HG03342 (cell line): ENCODE data around the gene ZNF76.

Source experiments
- ATAC-seq: cut with Tn5 transposase; IDR thresholded peaks from one replicate; pipeline ENCODE4 v1.9.1; 2021; ENCODE audit warnings: mild to moderate bottlenecking, moderate library complexity; ENCODE audit not compliant: unreplicated experiment

Gene ZNF76

DNA sequence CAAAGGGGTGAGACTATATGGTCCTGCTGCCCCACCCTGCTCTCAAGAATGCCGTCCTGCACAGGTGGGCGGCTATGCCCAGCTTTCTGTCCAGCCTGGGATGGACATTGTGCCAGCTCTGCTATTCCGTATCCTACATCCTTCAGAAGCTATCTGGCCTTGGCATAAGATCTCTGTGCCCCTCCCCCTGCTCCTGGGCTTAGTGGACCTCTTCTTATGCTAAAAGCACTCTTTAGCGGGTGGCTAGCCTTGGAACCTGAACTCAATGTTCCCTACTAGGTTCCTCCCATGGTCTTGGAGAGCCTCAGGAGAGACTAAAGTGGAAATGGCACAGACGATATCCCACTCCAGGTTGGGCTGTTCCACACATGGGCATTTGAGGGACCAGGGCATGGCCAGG, 23.3 kb upstream of the ZNF76 start:
- no peak for ATAC-seq

DNA sequence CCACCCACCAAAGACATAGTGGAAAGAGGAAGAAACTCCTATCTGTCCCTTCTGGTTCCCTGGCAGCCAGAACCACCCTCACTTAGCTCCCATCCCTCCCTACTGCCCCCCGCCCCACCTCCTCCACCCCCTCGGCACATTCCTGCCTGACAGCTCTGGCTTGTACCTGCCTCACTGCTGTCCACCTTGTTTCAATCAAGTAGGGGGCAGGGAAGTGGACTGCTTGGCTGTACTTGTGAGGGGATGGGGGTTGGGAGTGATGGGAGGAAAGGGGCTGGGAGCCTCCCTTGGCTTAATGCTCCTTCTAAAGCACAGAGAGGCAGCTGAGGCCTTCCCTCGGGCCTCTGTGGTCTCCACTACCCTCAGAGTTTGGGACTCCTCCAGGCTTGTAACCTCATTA, 22.1 kb upstream of the ZNF76 start:
- ATAC-seq = no peak

DNA sequence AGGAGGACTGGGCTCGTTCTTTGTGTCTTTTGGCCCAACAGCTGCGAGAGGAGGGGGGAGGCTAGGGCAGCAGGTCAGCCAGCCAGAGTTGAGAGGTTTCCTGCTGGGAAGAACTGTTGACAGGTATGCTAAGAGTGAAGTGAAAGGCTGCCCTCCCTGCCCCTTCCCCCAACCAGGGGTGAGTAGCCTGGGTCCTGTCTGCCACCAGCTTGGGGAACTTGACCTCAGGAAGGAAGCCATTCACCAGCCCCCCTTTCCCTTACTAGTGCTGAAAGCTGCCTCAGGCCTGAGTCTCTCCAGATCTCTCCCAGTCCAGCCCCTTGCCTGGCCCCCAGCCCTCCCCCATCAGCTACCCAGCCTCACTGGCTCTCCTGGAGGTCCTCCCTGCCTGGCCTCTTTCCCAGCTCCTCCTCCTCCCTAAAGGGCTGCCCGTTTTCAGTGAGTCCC, 20.7 kb upstream of the ZNF76 start:
- no peak for ATAC-seq

DNA sequence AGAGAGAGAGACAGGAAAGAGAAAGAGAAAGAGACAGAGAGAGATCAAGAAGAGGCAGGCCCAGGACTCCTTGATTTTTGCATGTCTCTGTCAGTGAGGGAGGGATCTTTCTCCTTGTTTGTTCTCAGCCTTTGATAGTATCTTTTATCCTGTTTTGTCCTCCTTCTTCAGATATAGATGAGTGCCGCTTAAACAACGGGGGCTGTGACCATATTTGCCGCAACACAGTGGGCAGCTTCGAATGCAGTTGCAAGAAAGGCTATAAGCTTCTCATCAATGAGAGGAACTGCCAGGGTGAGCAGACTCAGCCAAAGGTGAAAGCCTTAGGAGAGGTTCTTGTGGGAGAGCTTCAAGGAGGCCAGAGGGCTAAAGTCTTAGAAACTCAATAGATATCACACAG, 20.0 kb upstream of the ZNF76 start:
- ATAC-seq = no peak

DNA sequence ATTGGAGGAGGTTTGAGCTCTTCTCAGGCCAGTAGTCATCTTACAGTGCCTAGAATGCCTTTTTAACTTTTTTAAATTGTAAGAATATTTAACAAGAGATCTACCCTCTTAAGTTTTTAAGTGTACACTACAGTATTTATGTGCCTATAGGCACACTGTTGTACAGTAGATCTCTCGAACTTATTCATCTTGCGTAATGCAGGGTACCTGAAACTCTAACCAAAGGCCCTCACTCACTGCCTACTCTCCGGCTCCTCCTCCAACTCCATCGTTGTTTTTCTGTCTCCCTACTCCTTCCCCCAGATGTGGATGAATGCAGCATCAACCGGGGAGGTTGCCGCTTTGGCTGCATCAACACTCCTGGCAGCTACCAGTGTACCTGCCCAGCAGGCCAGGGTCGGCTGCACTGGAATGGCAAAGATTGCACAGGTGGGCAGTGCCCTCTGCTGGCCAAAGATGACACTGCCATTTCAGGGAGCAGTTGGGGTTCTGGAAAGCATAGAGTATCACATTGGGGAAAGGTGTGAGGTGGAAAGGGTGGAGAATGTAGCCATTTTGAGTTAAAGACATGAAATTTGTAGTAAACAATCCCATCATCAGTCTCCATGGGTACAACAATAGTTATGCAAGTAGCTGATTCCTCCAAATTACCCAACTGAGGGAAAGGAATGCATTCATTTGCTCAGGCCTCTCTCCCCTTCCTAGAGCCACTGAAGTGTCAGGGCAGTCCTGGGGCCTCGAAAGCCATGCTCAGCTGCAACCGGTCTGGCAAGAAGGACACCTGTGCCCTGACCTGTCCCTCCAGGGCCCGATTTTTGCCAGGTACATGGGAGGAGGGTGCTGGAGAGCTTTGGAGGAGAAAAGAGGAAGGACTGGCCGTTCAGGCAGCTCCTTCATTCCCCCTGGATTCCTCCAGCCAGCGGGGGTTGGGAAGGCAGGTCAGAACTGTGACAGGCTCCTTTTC, 18.4 kb upstream of the ZNF76 start:
- ATAC-seq = no peak

DNA sequence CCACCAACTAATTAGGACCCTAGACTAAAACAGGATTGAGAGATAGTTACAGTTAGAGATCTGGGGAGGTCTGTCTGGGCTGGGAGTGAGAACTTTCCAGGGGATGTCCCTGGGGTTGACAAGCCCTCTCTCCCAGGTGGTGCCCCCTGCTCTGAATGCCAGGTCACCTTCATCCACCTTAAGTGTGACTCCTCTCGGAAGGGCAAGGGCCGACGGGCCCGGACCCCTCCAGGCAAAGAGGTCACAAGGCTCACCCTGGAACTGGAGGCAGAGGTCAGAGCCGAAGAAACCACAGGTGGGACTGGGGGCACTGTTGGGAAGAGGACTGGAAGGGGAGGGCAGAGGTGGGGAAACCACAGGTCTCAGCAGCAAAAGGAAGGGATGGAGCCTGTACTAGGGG, 17.0 kb upstream of the ZNF76 start:
- ATAC-seq = no peak

DNA sequence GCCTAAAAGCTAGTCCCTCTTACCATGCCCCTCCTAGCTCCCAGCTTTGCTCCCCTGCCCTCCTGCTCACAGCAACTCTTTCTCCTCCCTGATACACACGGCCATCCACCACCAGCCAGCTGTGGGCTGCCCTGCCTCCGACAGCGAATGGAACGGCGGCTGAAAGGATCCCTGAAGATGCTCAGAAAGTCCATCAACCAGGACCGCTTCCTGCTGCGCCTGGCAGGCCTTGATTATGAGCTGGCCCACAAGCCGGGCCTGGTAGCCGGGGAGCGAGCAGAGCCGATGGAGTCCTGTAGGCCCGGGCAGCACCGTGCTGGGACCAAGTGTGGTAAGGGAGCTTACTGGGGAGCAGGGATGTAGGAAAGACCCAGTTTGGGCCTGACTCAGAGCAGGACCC, 16.6 kb upstream of the ZNF76 start:
- no peak for ATAC-seq

DNA sequence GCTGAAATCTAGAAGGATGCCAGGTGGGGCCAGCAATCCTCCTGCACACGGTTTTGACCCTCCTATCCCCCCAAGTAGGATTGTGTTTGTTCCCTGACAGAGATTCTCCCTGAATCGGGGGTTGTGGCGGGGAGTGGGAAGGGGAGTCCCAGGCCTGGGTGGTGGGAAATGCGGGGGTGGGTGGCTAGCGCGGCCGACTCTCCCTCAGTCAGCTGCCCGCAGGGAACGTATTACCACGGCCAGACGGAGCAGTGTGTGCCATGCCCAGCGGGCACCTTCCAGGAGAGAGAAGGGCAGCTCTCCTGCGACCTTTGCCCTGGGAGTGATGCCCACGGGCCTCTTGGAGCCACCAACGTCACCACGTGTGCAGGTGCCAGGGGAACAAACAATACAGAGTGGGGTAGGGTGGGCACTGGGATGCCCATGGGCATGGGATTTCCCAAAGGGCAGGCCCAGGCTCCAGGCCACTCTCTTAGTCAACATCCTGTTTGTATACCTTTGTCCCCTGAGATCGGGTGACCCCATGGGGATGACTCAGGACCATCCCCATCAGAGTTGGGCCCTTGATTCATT, 16.1 kb upstream of the ZNF76 start:
- no peak for ATAC-seq

DNA sequence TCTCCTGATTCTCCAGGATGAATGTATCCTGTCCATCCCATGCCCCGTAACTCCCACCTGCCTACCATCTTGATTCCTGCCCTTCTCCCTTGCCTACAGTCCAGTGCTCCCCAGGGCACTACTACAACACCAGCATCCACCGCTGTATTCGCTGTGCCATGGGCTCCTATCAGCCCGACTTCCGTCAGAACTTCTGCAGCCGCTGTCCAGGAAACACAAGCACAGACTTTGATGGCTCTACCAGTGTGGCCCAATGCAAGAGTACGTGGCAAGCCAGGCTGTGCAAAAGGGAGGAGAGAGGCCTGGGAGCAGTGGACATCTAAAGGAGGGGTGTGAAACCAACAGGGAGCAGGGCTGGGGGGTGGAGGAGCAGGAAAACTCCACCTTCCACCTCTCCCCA, 15.0 kb upstream of the ZNF76 start:
- ATAC-seq = no peak

DNA sequence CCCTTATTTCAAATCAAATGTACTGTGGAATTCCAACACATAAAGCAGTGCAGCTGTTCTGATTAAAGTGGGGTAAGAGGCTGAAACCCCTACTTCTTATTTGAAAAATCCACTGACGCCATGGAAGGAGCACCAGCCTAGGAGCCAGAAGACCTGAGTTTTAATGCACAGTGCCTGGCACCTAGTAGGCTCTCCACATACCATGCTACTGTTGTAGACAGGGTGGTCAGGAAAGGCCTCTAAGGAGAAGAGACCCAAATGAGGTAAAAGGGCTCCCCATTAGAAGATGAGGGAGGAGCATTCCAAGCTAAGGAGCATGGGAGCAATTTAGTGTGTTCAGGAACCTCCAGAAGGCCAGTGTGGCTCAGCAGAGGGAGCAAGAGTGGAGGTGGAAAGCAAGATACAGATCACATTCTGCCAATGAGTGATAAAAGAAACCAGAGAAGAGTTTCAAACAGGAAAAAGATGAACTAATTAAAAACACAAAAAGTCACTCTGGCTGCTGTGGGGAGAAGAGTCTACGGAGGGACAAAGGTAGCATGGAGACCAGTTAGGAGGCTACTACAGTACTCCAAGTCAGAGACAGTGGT, 11.8 kb upstream of the ZNF76 start:
- ATAC-seq = no peak

DNA sequence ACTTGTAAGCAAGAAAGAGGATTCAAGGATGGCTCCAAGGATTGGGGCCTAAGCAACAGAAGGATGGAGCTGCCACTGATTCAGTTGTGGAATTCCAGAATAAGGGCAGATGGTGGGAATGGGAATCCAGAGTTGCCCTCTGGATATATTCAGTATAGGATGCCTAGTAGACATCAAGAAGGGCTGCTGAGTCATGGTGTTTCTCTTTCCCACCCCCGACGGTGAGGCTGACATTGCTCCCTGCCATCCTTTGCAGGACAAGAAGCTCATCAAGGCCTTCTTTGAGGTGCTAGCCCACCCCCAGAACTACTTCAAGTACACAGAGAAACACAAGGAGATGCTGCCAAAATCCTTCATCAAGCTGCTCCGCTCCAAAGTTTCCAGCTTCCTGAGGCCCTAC, 11.2 kb upstream of the ZNF76 start:
- no peak for ATAC-seq

DNA sequence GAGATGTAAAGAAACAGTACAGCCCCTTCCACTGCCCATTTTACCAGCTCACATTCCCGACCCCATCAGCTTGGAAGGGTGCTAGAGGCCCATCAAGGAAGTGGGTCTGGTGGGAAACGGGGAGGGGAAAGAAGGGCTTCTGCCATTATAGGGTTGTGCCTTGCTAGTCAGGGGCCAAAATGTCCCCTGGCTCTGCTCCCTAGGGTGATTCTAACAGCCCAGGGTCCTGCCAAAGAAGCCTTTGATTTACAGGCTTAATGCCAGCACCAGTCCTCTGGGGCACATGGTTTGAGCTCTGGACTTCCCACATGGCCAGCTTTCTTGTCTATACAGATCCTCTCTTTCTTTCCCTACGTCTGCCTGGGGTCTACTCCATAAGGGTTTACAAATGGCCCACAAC, 10.6 kb upstream of the ZNF76 start:
- ATAC-seq = no peak

DNA sequence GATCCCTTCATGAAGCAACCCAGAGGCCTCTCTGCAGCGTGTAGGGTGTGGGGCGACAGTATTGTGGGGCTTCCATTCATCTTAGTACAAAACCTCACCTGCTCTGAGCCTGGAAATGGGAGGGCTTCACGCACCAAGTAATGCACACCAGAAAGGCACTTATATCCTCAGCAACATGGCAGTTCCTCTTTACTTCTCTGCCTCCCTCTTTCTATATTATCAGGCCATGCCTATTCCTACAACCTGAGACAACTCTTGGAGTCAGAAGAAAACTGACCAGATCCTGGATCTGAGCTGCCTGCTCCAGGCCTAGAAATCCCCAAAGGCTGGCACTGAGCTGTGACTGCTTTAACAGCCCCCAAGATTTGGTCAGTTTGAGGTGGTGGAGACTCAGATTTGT, 7.6 kb upstream of the ZNF76 start:
- no peak for ATAC-seq

DNA sequence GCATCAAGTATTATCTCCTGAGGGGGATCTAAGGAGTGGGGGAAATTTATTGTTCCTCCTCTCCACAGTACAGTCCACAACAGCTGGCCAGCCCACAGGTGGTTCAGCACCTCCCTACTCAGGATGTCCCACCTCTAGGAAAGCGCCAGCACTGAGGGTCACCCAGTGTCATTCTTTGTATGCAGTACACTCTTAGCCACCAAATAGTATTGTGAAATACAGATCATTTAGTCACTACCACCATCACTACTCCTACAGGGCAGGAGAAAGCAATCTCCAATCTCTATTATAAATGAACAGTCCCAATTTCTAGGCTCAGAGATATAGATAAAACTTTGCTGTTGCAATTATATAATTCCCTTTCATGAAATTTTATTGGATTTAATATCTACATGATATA, 6.3 kb upstream of the ZNF76 start:
- ATAC-seq = no peak

DNA sequence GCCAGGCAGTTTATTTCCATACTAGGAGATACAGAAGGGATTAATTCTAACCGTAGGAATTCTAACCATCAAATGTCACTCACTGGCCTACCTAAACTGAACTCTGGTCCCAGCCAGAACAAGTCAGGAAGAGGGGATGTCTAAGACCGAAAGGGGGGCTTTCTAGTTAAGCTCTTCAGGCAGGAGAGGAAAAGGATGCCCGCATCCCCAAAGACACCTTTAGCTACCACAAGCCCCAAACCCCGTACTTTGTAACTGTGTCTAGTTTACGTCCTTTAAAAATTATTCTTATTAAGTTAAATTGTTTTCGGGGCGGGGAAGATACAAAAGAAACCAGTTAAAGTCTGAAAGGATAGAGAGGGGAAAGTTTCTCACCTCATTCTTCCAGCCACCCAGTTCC, 1.2 kb upstream of the ZNF76 start:
- ATAC-seq = no peak

DNA sequence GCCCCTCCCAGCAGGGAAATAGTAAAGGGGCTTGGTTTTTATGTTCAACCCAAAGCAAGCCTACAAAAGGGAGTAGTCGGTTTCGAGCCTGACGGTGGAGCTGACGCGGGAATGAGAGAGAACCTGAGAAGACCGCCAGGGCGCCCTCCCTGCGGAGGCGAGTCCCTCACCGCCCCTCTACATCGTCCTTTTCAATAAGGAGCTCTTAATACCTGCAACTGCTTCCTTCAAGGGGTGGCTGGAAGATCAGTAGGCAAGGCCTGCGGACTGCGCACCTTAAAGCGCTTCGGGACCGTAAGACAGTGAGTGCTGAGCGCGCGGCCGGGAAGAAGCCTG, 709 bp upstream of the ZNF76 start:
- ATAC-seq = no peak

DNA sequence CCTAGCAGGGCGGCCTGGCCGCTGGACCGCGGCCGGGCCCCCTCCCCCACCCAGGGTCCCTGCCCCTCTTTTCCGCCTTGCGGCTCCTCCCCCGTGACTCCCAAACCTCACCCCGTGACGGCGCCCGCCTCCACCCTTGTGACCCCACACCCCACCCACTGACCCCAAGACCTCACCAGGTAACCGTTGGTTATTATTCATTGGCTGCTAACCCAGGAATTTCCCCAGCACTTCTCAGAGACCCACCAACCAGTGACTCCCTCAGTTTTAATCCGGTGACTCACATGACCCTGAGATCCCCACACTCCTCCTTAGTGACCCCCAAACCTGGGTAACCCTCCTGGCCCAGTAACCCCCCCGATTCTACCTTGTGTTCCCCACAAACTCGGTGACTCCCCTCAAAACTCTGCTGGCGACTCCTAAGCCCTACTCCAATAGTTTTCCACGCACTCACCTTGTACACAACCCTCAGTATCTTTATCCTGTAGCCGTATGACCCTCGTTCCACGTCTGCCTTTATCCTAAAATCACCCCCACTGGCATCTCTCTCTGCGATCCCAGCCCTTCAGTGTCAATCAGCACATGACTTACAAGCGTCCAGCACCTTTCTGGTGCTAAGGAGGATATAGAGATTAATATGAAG, 534 bp downstream of the ZNF76 start:
- peak; percentile 41 for ATAC-seq

DNA sequence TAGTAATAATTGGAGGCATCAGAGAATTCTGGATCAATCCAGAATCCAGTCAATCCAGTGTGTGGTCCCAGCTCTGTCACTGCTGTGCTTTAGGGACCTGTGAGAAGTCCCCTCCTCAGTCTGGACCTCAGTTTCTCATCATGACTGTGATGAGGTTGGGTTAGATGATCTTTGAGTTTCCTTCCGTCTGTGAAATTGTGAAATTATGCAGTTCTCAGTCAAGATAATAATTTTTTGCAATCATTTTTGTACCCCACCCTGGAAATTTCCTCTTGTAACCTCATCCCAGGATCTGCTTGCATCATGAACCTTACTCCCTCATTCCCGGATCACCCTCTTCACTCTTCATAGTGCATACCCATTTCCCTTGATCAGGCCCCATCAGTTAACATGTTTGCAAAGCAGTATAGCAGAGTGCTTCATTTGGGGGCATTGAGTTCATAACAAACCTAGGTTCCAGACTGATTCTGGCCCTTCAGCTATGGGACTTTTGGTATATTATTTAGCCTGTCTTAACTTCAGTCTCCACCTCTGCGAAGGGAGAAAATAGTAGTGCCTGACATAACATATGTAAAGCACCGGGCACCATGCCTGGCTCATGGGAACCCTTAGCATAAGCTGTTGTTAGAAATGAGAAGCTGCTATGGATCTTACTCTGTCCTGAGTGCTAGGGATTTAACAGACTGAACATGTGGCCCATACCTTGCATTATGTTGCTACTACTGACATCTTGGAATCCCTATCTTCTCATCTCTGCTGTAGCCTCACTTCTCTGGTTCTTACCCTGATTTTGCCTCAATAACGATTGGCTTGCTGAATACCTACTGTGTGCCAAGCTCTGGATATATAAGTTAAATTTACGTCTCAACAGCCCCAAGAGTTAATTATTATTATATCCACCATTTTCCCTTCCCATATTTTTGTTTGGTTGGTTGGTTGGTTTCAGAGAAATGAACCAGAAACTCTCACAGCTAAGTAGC, 1.3 kb downstream of the ZNF76 start:
- no peak for ATAC-seq

DNA sequence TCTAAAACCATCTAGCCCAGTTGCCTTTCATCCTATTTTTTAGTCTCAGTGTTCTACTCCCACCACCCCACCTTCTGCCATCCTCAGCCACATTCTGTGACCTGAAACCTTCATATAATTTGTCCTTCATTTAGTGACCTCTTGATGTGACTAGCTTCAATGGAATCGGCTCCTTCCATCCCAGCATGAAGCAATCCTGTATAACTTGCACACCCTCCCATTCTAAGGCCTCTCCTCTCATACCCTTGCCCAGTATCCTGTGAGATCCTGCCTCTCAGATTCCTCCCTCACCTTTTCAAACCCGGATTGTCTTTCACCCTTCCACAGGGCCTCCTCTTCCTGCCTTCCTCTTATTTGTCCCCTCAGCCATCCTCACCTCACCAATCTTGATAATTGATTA, 3.1 kb downstream of the ZNF76 start:
- no peak for ATAC-seq

DNA sequence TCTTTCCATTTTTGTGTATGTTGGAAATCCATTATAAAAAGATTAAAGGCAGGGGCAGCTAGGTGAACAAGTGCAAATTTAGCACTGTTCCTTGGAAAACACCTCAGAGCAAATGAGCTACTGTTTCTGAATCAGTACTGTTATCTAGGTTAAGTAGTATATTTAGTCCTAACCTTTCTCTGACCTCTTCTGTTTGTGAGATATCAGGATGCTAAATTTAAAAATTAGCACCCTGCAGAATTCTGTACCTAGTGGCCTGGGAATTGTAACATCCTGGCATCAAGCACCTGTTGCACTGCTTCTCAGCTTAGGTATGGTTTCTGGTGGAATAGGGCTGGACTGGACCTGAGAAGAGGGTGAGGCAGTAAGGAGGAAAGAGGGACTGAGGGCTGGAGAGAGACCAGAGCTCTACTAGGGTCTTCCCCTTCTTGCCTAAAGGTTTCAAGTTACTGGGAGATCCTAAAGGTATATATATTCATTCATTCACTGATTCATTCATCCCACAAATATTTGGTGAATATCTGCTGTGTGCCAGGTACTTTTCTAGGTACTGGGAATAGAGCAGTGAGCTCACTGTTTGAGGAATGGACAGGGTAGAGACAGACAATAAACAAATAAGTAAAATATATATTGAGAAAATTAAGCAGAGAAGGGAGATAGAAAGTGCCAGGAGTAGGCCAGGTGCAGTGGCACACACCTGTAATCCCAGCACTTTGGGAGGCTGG, 5.2 kb downstream of the ZNF76 start:
- no peak for ATAC-seq
